GM13977 (cell line): ENCODE results near the gene FGF9.

ENCODE experiments used
- DNase-seq: peaks from one replicate; pipeline ENCODE4 v3.0.0; 2012; ENCODE audit warnings: low spot score
- in situ Hi-C: fragments of 300-500 bp; cut with MboI; formaldehyde crosslinking; loops from one replicate; pipeline ENCODE4 v1.12.0; 2022; ENCODE audit warnings: low sequenced_read_pairs, low pct_unique_long_range_greater_than_20kb, mixed read lengths, inconsistent platforms; ENCODE audit not compliant: unreplicated experiment
- TF ChIP-seq, protein P1 (sequence below): IDR thresholded peaks from 2 replicates; pipeline ENCODE4 v1.5.1; 2012; ENCODE audit warnings: mild to moderate bottlenecking, control low read depth; ENCODE audit not compliant: insufficient read depth; ENCODE audit errors: extremely low read depth, missing control alignments

FGF9 gene

DNA sequence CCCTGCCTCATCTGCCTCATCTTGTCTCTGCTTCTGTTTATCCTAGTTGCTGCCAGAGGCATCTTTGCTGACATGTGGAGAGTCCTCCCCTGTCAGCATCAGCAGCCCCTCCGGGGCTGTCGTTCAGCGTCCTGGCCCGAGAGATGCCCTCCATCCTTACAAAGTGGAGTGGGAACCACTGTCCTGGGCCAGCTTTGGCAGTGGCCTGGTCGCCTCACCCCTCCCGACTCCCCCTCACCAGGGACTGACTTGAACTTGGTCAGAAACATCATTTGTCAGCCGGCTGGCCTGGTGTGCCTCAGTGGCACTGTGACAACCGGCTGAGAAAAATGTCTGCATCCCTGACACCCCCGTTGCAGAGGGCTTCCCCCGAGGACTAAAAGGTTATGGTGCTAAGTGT lies 20.6 kb downstream of the FGF9 start:
- in situ Hi-C loops = no loop called here
- DNase-seq = no peak
- TF ChIP-seq, protein P1, sequence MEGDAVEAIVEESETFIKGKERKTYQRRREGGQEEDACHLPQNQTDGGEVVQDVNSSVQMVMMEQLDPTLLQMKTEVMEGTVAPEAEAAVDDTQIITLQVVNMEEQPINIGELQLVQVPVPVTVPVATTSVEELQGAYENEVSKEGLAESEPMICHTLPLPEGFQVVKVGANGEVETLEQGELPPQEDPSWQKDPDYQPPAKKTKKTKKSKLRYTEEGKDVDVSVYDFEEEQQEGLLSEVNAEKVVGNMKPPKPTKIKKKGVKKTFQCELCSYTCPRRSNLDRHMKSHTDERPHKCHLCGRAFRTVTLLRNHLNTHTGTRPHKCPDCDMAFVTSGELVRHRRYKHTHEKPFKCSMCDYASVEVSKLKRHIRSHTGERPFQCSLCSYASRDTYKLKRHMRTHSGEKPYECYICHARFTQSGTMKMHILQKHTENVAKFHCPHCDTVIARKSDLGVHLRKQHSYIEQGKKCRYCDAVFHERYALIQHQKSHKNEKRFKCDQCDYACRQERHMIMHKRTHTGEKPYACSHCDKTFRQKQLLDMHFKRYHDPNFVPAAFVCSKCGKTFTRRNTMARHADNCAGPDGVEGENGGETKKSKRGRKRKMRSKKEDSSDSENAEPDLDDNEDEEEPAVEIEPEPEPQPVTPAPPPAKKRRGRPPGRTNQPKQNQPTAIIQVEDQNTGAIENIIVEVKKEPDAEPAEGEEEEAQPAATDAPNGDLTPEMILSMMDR = no peak

DNA sequence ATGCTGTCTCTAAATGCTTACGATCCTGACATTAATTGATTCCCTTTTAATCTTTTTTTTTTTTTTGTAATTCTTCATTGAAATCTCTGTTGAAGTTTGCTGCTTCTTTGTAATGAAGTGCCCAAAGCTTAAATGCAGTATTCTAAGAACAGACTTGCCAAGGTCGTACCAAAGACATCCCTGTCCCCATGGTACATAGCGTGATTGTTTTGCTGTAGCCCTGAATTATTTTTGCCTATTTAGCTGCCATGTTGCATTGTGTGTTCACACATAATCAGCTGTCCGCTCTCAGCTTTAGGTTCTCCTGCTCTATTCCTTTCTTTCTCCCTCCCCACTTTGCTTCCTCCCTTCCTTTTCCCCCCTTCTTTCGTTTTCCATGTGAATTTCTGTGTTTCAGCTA lies 21.1 kb downstream of the FGF9 start:
- TF ChIP-seq, protein P1 = no peak
- no peak for DNase-seq
- in situ Hi-C loops = no loop called here

DNA sequence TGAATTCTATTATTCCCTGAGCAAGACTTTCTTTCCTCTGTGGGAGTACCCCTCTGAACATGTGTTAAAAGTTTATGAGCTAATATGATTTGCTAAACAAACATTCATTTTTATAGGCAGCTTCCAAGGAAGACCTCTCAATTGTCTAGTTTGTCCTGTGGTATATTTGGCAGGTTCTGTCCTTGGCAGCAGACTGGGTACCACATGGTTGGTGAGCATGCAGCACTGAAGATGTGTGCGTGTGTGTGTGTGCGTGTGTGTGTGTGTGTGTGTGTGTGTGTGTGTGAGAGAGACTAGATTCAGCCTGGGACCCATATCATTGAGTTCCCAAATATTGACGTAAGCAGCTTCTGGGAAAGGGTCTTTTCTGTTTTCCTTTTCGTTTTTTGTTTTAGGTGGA lies 24.0 kb downstream of the FGF9 start:
- DNase-seq = no peak
- TF ChIP-seq, protein P1 = no peak
- in situ Hi-C loops = no loop called here

DNA sequence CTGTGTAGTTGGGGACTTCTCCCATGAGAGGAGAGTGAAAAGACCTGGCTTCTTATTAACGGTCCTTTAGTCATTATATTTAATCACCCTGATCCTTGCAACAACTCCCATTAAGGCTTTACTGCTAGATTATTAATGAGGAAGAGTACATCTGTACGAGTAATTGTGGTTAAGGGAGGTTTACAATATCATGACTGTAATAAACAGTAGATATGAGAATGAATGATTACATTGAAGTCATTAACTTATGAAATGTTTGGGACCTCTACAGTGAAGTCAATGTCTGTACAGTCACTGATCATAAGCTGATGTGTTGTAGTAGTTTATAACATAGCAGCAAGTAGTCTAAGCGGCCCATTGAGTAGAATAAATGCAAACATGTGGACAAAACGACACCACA lies 24.7 kb downstream of the FGF9 start:
- in situ Hi-C loops = no loop called here
- no peak for DNase-seq
- TF ChIP-seq, protein P1 = no peak

DNA sequence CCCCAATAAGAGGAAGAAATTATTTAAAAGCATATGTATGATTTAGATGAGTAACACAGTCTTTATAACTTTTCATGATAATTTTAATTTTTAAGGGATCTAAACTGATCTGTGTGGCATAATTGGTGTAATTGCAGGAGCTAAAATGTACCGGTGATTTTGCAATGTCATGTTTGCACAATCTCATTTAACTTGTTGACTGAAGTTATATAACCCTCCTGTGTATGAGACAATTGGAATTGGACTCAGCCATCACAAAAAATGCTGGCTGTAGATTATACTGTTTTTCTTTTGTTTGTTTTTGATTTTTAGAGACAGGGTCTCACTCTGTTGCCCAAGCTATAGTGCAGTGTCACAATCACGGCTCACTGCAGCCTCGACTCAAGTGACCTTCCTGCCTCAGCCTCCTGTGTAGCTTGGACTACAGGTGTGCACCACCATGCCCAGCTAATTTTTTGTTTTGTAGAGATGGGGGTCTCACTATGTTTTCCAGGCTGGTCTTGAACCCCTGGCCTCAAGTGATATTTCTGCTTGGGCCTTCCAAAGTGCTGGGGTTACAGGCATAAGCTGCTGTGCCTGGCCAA lies 26.1 kb downstream of the FGF9 start:
- TF ChIP-seq, protein P1 = no peak
- in situ Hi-C loops = no loop called here
- no peak for DNase-seq

DNA sequence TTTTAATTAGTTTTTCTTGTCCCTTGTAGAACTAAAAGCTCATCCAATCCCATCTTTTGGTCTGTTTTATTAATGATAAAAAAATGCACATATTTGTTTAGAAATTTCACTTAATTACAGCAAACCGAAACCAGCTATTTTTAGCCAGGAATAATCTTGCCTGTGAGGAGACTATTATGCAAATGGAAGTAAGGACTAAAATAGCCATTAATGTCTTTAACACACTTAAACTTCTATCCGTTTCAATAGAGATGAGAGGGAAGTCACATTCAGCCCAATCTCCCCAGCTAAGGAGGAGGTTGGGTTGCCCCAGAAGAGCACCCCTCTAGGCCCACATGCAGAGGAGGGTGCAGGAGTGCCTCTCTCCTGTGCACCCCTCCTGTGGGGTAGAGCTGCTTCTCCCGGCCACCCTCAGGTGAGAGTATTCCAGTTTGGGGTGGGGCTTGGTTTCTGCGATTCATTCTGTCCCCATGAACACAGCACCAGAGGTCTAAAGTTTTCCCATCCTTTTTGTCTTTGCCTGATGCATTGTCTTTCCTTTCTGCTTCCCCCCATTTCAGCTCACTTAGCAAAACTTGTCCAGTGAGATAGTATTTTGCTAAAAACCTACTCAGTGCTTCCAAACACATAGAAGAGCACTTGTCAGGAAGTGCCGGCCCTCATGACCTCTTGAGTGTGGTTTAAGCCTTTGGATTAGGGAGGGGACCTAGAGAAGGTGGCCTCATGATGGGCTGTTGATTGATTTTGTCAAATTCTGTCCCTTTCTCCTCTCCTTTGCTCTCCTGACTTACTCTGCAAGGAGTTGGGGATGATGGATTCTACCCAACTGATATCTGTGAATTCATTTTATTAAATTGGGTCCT lies 28.2 kb downstream of the FGF9 start:
- in situ Hi-C loops = no loop called here
- DNase-seq = no peak
- TF ChIP-seq, protein P1 = no peak
